Stimulated activated CD4-positive, alpha-beta T cell treated with anti-CD3 and anti-CD28 coated beads, Interleukin-2, amount 100 ng/mL, for 24 hours (primary cell): Measurements from ENCODE around the gene MPV17L2.
"Not testable (repeated sequence)": the region's sequence is repeated elsewhere in the genome, so short reads cannot be mapped to it uniquely, and the experiment has no call there.

Experiments
- DNase-seq, 2 donors: peaks; one replicate each; pipeline ENCODE4 v3.0.0-alpha.2; 2020

The MPV17L2 gene

DNA sequence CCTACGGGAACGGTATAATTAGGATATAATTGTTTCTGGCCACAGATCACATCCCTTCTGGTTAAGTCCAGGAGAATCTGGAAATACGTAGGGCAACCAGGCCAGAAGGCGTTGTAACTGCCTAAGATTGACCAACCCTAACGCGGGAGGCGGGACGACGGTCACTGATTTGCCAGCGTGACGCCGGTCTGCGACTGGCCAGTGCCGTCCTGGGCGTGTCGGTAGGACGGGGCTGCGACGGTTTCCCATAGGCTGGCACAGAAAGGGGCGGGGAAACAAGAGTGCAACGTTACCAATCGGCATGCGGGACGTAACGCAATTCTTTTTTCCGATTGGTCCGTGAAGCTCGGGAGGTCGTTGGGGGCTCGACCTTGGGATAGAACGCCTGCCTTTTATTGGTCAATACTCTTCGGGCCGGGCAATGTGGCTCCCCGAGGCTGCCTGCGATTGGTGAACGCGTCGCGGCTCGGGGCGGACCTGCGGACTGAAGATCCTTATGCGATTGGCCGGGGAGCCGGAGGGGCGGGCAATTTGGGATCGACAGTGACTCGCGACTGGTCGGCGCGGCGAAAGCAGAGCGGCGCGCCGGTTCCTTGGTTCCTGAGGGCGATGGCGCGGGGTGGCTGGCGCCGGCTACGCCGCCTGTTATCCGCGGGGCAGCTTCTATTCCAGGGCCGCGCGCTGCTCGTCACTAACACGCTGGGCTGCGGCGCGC lies at the start of gene MPV17L2:
Gene MPV17L2, plus strand, starts transcription at position 546 of the 715 bp plus-strand sequence. Its CDS starts 64 bp downstream, at position 610.
- peak; percentile 98 for DNase-seq

DNA sequence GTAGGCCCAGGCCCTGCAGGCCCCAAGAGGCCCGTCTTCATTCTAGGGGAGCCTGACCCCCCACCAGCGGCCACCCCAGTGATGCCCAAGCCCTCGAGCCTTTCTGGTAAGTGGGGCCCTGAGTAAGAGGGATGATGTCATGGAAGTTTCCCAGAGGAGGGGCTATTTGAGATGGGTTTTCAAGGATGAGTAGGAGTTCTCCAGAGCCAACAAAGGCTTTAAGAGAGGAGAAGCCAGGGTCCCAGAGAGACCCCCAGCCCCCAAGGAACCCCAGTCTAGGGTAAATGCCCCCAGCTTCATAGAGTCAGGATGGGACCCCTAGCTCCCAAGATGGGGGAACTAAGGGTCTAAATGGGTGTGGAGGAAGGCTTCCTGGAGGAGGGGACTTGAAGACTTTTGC lies 49.1 kb upstream of the MPV17L2 start:
- no peak for DNase-seq

- DNase-seq: no peak
These were observed 48.7 kb upstream of the MPV17L2 start for GRCh38 chr19:18144361-18144760.

- no peak for DNase-seq
These were observed 48.1 kb upstream of the MPV17L2 start for GRCh38 chr19:18144906-18145305.

- DNase-seq: no peak
These were observed 47.5 kb upstream of the MPV17L2 start for GRCh38 chr19:18145391-18145999.

DNA sequence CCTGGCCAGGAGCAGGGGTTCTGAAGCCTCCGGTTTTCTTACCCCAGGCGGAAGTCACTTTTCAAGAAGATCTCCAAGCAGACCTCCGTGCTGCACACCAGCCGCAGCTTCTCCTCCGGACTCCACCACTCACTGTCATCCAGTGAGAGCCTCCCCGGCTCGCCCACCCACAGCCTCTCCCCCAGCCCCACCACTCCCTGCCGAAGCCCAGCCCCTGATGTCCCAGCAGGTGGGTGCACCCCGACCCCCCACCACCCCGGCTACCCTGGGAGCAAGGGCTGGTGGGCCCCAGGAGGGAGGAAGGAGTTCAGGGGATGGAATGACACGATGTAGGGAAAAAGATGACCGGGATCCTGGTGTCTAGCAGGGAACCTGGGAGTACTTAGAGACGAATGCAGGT lies 45.6 kb upstream of the MPV17L2 start:
- DNase-seq: no peak

DNA sequence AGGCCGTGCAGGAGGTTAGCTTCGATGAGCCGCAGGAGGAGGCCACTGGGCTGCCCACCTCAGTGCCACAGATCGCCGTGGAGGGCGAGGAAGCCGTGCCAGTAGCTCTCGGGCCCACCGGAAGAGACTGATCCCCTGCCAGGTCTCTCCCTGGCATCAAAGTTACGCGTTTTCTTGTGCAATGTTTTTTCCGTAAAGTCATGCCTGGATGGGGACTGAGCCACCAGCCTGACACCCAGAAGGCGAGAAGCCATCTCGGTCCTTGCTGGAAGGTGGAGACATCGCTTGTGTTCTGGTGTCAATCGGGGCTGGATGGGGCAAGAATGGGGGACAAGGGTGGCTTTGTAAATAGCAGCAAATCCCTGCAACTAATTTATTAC lies 43.4 kb upstream of the MPV17L2 start:
- no peak for DNase-seq

- DNase-seq: no peak
These were observed 42.0 kb upstream of the MPV17L2 start for GRCh38 chr19:18150776-18151624.

DNA sequence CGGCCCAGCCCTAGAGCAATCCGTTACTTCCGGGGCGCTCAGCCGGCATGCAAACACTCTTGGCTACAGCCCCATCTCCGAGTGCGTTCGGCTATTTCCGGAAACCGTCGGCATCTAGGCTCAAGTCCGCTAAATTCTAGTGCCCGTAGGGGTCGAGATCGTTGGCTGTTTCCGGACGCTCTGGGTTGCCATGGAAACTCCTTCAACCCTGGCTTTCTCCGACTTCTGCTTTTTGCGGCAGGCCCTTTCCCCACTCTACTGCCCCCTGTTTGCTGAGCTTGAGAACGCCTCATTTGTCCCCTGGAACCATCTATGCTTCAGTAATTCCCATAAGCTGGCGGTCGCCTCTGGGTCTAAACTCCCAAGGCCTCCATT lies 40.6 kb upstream of the MPV17L2 start:
- peak; percentile 98 to 99 for DNase-seq

DNA sequence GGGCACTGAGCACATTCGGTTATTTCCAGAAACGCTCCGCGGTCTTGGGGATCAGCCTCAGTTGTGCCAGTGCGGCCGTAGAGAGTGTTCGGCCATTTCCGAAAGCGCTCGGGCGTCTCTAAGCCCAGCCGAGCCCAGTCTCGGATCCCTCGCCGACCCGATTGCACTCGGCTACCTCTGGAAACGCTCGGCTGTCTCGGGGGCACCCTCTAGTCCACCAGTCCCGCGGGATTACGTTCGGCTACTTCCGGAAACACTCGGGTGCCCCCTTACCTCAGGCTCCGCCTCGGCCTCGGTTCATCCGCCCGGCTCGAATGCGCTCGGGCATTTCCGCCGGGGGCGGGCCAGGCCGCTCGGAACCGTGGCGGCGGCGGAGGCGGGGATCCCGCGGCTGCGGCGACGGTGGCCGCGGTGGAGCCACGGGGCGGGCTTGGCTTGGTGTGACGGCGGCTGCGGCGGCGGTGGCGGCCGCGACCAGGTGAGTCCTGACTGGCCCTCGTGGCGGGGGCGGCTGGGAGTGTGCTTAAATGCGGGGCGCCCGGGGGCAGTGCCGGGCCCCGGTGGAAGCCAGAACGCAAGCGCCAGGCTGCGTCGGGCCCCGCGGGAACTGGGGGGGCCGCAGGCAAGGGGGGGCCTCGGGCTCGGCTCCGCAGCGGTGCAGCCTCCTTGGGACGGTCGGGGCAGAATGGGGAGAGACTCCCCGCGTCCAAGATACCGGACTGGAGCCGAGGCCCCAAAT lies 40.0 kb upstream of the MPV17L2 start, which contains the start of gene PIK3R2:
Gene PIK3R2, plus strand, starts transcription at position 347 of the 739 bp plus-strand sequence. CDS start 2,717 bp downstream, outside the sequence.
- peak; percentile 100 for DNase-seq

DNA sequence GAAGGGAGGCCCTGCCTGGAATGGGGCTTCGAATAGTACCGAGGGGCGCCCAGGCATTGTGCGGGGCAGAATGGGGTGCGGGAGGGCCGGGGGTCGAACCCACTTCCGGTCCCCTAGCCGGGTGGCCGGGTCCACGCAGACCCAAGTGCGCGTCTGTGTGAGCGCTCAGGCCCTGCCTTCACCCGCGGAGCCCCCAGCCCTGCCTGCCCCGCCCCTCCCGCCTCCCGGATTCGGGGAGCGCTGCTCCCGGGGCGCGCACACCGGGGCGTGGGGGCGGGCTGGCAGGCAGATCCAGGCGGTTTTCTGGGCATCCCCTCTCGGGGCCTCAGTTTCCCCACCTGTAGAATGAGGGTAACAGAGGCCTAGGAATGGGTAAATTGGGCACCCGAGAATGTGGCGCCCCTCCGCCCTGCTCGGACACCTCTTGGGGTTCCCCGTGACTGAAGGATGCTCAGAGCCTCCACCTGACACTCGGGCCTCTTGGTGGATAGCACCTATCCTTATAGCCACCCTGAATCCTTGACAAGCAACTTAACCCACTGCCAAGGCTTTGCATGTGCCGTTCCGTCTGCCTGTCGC lies 39.4 kb upstream of the MPV17L2 start:
- DNase-seq: peak; percentile 43 to 50

DNA sequence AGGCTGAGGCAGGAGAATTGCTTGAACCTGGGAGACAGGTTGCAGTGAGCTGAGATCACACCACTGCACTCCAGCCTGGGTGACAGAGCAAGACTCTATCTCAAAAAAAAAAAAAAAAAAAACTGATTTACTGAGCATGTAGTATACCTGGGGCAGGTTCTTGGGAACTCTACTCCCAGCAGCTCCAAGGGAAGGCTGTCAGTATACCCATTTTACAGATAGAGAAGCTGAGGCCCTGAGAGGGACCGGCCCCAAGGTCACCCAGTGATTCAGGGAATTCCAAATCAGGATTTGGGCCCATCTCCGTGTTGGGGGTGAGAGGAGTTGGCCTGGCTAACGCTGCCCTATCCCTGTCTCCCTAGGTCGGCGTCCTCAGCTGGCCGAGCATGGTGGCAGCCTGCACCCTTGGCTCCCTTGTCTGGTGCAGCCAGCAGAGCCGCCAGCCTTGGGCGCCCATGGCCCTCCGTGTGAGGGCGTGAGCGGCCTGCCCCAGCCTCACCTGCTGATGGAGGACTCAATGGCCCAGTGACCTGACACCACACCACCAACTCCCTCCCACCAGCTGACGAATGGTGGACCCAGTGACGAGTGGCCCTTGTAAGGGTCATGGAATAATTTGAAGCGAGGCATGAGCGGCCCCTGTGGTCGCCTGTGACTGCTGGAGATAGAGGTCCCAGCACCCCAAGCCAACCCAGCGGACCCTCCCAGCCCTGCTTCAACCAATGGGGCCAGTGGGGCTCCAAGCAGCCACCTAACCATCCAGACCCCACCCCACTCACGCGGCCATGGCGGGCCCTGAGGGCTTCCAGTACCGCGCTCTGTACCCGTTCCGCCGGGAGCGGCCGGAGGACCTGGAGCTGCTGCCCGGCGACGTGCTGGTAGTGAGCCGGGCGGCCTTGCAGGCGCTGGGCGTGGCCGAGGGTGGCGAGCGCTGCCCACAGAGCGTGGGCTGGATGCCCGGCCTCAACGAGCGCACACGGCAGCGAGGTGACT lies 37.6 kb upstream of the MPV17L2 start:
- no peak for DNase-seq

DNA sequence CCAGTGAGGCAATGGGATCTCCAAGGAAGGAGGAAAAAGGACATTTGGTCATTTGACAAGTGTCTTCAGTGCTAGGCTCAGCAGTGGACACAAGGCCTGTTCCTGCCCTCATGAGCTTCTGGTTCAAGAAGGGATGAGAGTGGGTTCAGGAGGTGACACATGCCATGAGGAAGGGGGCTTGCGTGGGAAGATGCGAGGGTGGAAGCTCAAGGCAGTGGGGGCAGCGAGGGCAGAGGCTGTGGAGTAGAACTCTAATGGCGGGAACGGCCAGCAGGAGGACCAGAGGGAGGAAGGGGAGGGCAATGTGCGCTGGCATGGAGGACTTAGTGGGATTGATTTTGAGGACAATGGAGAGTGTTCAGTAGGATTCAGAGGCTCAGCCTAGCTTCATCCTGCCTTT lies 36.8 kb upstream of the MPV17L2 start:
- no peak for DNase-seq

GRCh38 chr19:18156841-18157464 lies 36.1 kb upstream of the MPV17L2 start:
- DNase-seq: no peak

- no peak for DNase-seq
These were observed 35.5 kb upstream of the MPV17L2 start for GRCh38 chr19:18157465-18158063.

DNA sequence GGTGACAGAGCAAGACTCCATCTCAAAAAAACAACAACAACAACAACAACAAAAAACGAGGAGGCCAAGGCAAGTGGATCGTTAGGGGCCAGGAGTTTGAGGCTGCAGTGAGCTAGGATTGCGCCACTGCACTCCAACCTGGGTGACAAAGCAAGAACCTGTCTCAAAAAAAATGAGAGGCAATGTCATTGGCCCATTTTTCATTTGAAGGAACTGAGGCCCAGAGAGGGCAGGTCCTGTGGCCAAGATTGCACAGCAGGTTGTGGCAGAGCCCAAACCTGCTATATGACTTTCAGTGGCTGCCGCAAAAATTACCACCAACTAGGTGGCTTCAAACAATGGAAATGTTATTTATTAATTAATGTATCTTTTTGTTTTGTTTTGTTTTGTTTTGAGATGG lies 34.6 kb upstream of the MPV17L2 start:
- no peak for DNase-seq

- DNase-seq: not testable (repeated sequence)
These were observed 33.9 kb upstream of the MPV17L2 start for GRCh38 chr19:18159059-18159616.

DNA sequence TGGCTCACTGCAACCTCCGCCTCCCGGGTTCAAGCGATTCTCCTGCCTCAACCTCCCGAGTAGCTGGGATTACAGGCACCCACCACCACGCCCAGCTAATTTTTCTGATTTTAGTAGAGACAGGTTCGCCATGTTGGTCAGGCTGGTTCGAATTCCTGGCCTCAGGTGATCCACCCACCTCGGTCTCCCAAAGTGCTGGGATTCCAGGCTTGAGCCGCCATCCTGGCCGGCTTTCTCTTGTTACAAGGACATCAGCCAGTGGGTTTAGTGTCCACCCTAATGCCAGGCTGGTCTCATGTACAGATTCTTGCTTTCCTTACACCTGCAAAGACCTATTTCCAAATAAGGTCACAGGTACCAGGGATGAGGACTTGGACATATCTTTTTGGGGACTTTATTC lies 33.2 kb upstream of the MPV17L2 start:
- DNase-seq: no peak

GRCh38 chr19:18160493-18160970 lies 32.5 kb upstream of the MPV17L2 start:
- peak in 1 of 2 donors; percentile 17 for DNase-seq
